Measurements from ENCODE around the gene RABEP1.

The RABEP1 gene

GRCh38 chr17:5405400-5405799 is 123.3 kb downstream of the RABEP1 start:
- TF ChIP-seq POLR2AphosphoS5 (IDR thresholded peaks at IDR 0.05; ENCODE audit: low read depth, low read length), result no peak
- TF ChIP-seq TAF1 (IDR thresholded peaks at IDR 0.05; ENCODE audit: borderline replicate concordance, insufficient read depth, low read length), result no peak
- no peak for TF ChIP-seq REST (IDR thresholded peaks at IDR 0.05; ENCODE audit: insufficient read depth in 1 of 2, low read depth in 2 of 2, low read length in 2 of 2)
- TF ChIP-seq FOXP2 (optimal IDR thresholded peaks at IDR 0.05; ENCODE audit: borderline replicate concordance, extremely low read depth, extremely low read length, insufficient read depth), result no peak
- no peak for TF ChIP-seq SIN3A (IDR thresholded peaks at IDR 0.05; ENCODE audit: borderline replicate concordance, insufficient read depth, low read length)

GRCh38 chr17:5408186-5408585 is 126.1 kb downstream of the RABEP1 start:
- no peak for TF ChIP-seq REST (IDR thresholded peaks at IDR 0.05; ENCODE audit: insufficient read depth in 1 of 2, low read depth in 2 of 2, low read length in 2 of 2)
- no peak for TF ChIP-seq POLR2AphosphoS5 (IDR thresholded peaks at IDR 0.05; ENCODE audit: low read depth, low read length)
- TF ChIP-seq TAF1 (IDR thresholded peaks at IDR 0.05; ENCODE audit: borderline replicate concordance, insufficient read depth, low read length), result no peak
- no peak for TF ChIP-seq SIN3A (IDR thresholded peaks at IDR 0.05; ENCODE audit: borderline replicate concordance, insufficient read depth, low read length)
- TF ChIP-seq FOXP2 (optimal IDR thresholded peaks at IDR 0.05; ENCODE audit: borderline replicate concordance, extremely low read depth, extremely low read length, insufficient read depth), result no peak

GRCh38 chr17:5410594-5411272 is 128.6 kb downstream of the RABEP1 start:
- no peak for TF ChIP-seq POLR2AphosphoS5 (IDR thresholded peaks at IDR 0.05; ENCODE audit: low read depth, low read length)
- TF ChIP-seq FOXP2 (optimal IDR thresholded peaks at IDR 0.05; ENCODE audit: borderline replicate concordance, extremely low read depth, extremely low read length, insufficient read depth), result no peak
- TF ChIP-seq SIN3A (IDR thresholded peaks at IDR 0.05; ENCODE audit: borderline replicate concordance, insufficient read depth, low read length), result no peak
- TF ChIP-seq TAF1 (IDR thresholded peaks at IDR 0.05; ENCODE audit: borderline replicate concordance, insufficient read depth, low read length), result no peak
- TF ChIP-seq REST (IDR thresholded peaks at IDR 0.05; ENCODE audit: insufficient read depth in 1 of 2, low read depth in 2 of 2, low read length in 2 of 2), result no peak

GRCh38 chr17:5413682-5414081 is 131.6 kb downstream of the RABEP1 start:
- no peak for TF ChIP-seq FOXP2 (optimal IDR thresholded peaks at IDR 0.05; ENCODE audit: borderline replicate concordance, extremely low read depth, extremely low read length, insufficient read depth)
- TF ChIP-seq SIN3A (IDR thresholded peaks at IDR 0.05; ENCODE audit: borderline replicate concordance, insufficient read depth, low read length), result no peak
- no peak for TF ChIP-seq POLR2AphosphoS5 (IDR thresholded peaks at IDR 0.05; ENCODE audit: low read depth, low read length)
- TF ChIP-seq TAF1 (IDR thresholded peaks at IDR 0.05; ENCODE audit: borderline replicate concordance, insufficient read depth, low read length), result no peak
- no peak for TF ChIP-seq REST (IDR thresholded peaks at IDR 0.05; ENCODE audit: insufficient read depth in 1 of 2, low read depth in 2 of 2, low read length in 2 of 2)
